ENCODE data around the gene CWH43. TPM values are rescaled to one million over a fixed set of nuclear protein-coding genes. Genes with fewer than 3 reads are reported as not detected.
"Not testable (repeated sequence)": the region's sequence is repeated elsewhere in the genome, so short reads cannot be mapped to it uniquely, and the experiment has no call there.

CWH43 gene
- total RNA-seq, 3 donors from 2014 or later: not detected

- Mint-ChIP-seq H3K9me3 (no peaks in the 10 kb centered on the region), H3K27me3 (ENCODE audit: low read depth) (peaks cover 30% of the 10 kb centered on the region), H3K4me1 (ENCODE audit: low read depth) (no peaks in the 10 kb centered on the region), H3K4me3 (no peak overlapping the region), H3K36me3 (ENCODE audit: insufficient read depth) (no peaks in the 10 kb centered on the region)
- DNase-seq (no peak), ATAC-seq (no peak)
Observed at GRCh38 chr4:48991357-48991756, 5.3 kb downstream of the CWH43 start.

GRCh38 chr4:48997962-48998361, 11.9 kb downstream of the CWH43 start:
- Mint-ChIP-seq H3K27me3 (ENCODE audit: low read depth) (peaks cover 28% of the 10 kb centered on the region), H3K9me3 (no peaks in the 10 kb centered on the region), H3K36me3 (ENCODE audit: insufficient read depth) (no peaks in the 10 kb centered on the region), H3K4me3 (no peak overlapping the region), H3K4me1 (ENCODE audit: low read depth) (no peaks in the 10 kb centered on the region)
- no peak for ATAC-seq
- DNase-seq: no peak

GRCh38 chr4:48998440-48998839, 12.4 kb downstream of the CWH43 start:
- H3K4me3 Mint-ChIP-seq: no peak overlapping the region
- H3K4me1 Mint-ChIP-seq (ENCODE audit: low read depth): no peaks in the 10 kb centered on the region
- H3K27me3 Mint-ChIP-seq (ENCODE audit: low read depth): peaks cover 28% of the 10 kb centered on the region
- DNase-seq (no peak), ATAC-seq (no peak)
- H3K9me3 Mint-ChIP-seq: no peaks in the 10 kb centered on the region
- H3K36me3 Mint-ChIP-seq (ENCODE audit: insufficient read depth): no peaks in the 10 kb centered on the region

GRCh38 chr4:49000806-49001205, 14.7 kb downstream of the CWH43 start:
- Mint-ChIP-seq H3K4me1 (ENCODE audit: low read depth) (no peaks in the 10 kb centered on the region), H3K9me3 (no peaks in the 10 kb centered on the region), H3K36me3 (ENCODE audit: insufficient read depth) (no peaks in the 10 kb centered on the region), H3K27me3 (ENCODE audit: low read depth) (peaks cover 25% of the 10 kb centered on the region), H3K4me3 (no peak overlapping the region)
- no peak for DNase-seq
- ATAC-seq: no peak

- no peak for DNase-seq
- Mint-ChIP-seq H3K4me3 (no peak overlapping the region), H3K9me3 (no peaks in the 10 kb centered on the region), H3K36me3 (ENCODE audit: insufficient read depth) (no peaks in the 10 kb centered on the region), H3K4me1 (ENCODE audit: low read depth) (no peaks in the 10 kb centered on the region), H3K27me3 (ENCODE audit: low read depth) (peaks cover 25% of the 10 kb centered on the region)
- no peak for ATAC-seq
Observed at GRCh38 chr4:49002931-49003330, 16.9 kb downstream of the CWH43 start.

GRCh38 chr4:49018718-49019295, 32.7 kb downstream of the CWH43 start:
- peaks cover 6% of the 10 kb centered on the region for H3K27me3 Mint-ChIP-seq (ENCODE audit: low read depth)
- no peak for ATAC-seq
- no peak for DNase-seq
- H3K9me3 Mint-ChIP-seq: no peaks in the 10 kb centered on the region
- no peaks in the 10 kb centered on the region for H3K4me1 Mint-ChIP-seq (ENCODE audit: low read depth)
- no peak overlapping the region for H3K4me3 Mint-ChIP-seq
- no peaks in the 10 kb centered on the region for H3K36me3 Mint-ChIP-seq (ENCODE audit: insufficient read depth)

- ATAC-seq: no peak
- peaks cover 30% of the 10 kb centered on the region for H3K27me3 Mint-ChIP-seq (ENCODE audit: low read depth)
- no peaks in the 10 kb centered on the region for H3K4me1 Mint-ChIP-seq (ENCODE audit: low read depth)
- H3K9me3 Mint-ChIP-seq: no peaks in the 10 kb centered on the region
- H3K36me3 Mint-ChIP-seq (ENCODE audit: insufficient read depth): no peaks in the 10 kb centered on the region
- DNase-seq: no peak
- no peak overlapping the region for H3K4me3 Mint-ChIP-seq
Observed at GRCh38 chr4:49032440-49033161, 46.5 kb downstream of the CWH43 start.

- no peaks in the 10 kb centered on the region for H3K36me3 Mint-ChIP-seq (ENCODE audit: insufficient read depth)
- no peak overlapping the region for H3K4me3 Mint-ChIP-seq
- ATAC-seq (no peak), DNase-seq (no peak)
- H3K4me1 Mint-ChIP-seq (ENCODE audit: low read depth): no peaks in the 10 kb centered on the region
- H3K27me3 Mint-ChIP-seq (ENCODE audit: low read depth): peaks cover 17% of the 10 kb centered on the region
- no peaks in the 10 kb centered on the region for H3K9me3 Mint-ChIP-seq
Observed at GRCh38 chr4:49036528-49036927, 50.5 kb downstream of the CWH43 start.

GRCh38 chr4:49044270-49044669, 58.2 kb downstream of the CWH43 start:
- H3K27me3 Mint-ChIP-seq (ENCODE audit: low read depth): peaks cover 3% of the 10 kb centered on the region
- H3K36me3 Mint-ChIP-seq (ENCODE audit: insufficient read depth): no peaks in the 10 kb centered on the region
- no peak for DNase-seq
- H3K9me3 Mint-ChIP-seq: no peaks in the 10 kb centered on the region
- no peaks in the 10 kb centered on the region for H3K4me1 Mint-ChIP-seq (ENCODE audit: low read depth)
- H3K4me3 Mint-ChIP-seq: no peak overlapping the region
- ATAC-seq: no peak

GRCh38 chr4:49058306-49058705, 72.2 kb downstream of the CWH43 start:
- Mint-ChIP-seq H3K27me3 (ENCODE audit: low read depth) (peaks cover 2% of the 10 kb centered on the region), H3K9me3 (peaks cover 31% of the 10 kb centered on the region), H3K36me3 (ENCODE audit: insufficient read depth) (no peaks in the 10 kb centered on the region), H3K4me3 (no peak overlapping the region), H3K4me1 (ENCODE audit: low read depth) (no peaks in the 10 kb centered on the region)
- DNase-seq (no peak), ATAC-seq (no peak)

- no peak overlapping the region for H3K4me3 Mint-ChIP-seq
- ATAC-seq: no peak
- H3K27me3 Mint-ChIP-seq (ENCODE audit: low read depth): peaks cover 1% of the 10 kb centered on the region
- H3K9me3 Mint-ChIP-seq: peaks cover 10% of the 10 kb centered on the region
- no peaks in the 10 kb centered on the region for H3K36me3 Mint-ChIP-seq (ENCODE audit: insufficient read depth)
- no peaks in the 10 kb centered on the region for H3K4me1 Mint-ChIP-seq (ENCODE audit: low read depth)
- DNase-seq: no peak
Observed at GRCh38 chr4:49063670-49064069, 77.6 kb downstream of the CWH43 start.

- ATAC-seq; H3K36me3 Mint-ChIP-seq (ENCODE audit: insufficient read depth); H3K4me3 Mint-ChIP-seq: not testable (repeated sequence)
Observed at GRCh38 chr4:49072196-49072595, 86.1 kb downstream of the CWH43 start.

GRCh38 chr4:49091883-49092282, 105.8 kb downstream of the CWH43 start:
- not testable (repeated sequence) for ATAC-seq; H3K27me3 Mint-ChIP-seq (ENCODE audit: low read depth); H3K4me3 Mint-ChIP-seq; H3K4me1 Mint-ChIP-seq (ENCODE audit: low read depth); DNase-seq
- Mint-ChIP-seq H3K9me3 (peaks cover 32% of the 10 kb centered on the region), H3K36me3 (ENCODE audit: insufficient read depth) (peaks cover 14% of the 10 kb centered on the region)

More at GRCh38 chr4:49072196-49072595, 86.1 kb downstream of the CWH43 start:
- not testable (repeated sequence) for H3K9me3 Mint-ChIP-seq; H3K27me3 Mint-ChIP-seq (ENCODE audit: low read depth); DNase-seq; H3K4me1 Mint-ChIP-seq (ENCODE audit: low read depth)

- Mint-ChIP-seq H3K36me3 (ENCODE audit: insufficient read depth) (peaks cover 16% of the 10 kb centered on the region), H3K9me3 (peaks cover 40% of the 10 kb centered on the region)
- not testable (repeated sequence) for DNase-seq; H3K4me1 Mint-ChIP-seq (ENCODE audit: low read depth); H3K27me3 Mint-ChIP-seq (ENCODE audit: low read depth); H3K4me3 Mint-ChIP-seq
- ATAC-seq: peak; percentile 67 to 69
Observed at GRCh38 chr4:49092608-49093135, 106.6 kb downstream of the CWH43 start.

- H3K4me1 Mint-ChIP-seq (ENCODE audit: low read depth); H3K27me3 Mint-ChIP-seq (ENCODE audit: low read depth); DNase-seq; H3K4me3 Mint-ChIP-seq; ATAC-seq: not testable (repeated sequence)
- Mint-ChIP-seq H3K9me3 (peaks cover 64% of the 10 kb centered on the region), H3K36me3 (ENCODE audit: insufficient read depth) (peaks cover 17% of the 10 kb centered on the region)
Observed at GRCh38 chr4:49096215-49096614, 110.1 kb downstream of the CWH43 start.

Data from activated T-cell treated with anti-CD3 and anti-CD28 coated beads, Interleukin-2, amount 50 U/mL, for 4 hours (primary cell).